Activated CD8-positive, alpha-beta memory T cell treated with anti-CD3 and anti-CD28 coated beads, Interleukin-2, amount 10 ng/mL, durations not matched to agents 7 days and 5 days (primary cell): ENCODE measurements around the gene OR7C1. TPM values are rescaled to one million over a fixed set of nuclear protein-coding genes. Genes with fewer than 3 reads are reported as not detected.
"Not testable (repeated sequence)": the region's sequence is repeated elsewhere in the genome, so short reads cannot be mapped to it uniquely, and the experiment has no call there.

Source experiments
- ATAC-seq: fragments of 150-1000 bp; cut with Tn5 transposase; one replicate; pipeline ENCODE4 v1.10.0; 2021; ENCODE audit warnings: moderate library complexity
- CTCF ChIA-PET: fragments of 350-600 bp; sonication (Branson Sonifier 250); formaldehyde crosslinking; loops from one replicate; lab custom pipeline; 2021; ENCODE audit warnings: antibody characterized with exemption; lab: Charles Lee
- DNase-seq: peaks from one replicate; pipeline ENCODE4 v3.0.0-alpha.2; 2020
- H3K27ac Mint-ChIP-seq: one replicate; pipeline ENCODE4 v1.8.0; 2021; ENCODE audit warnings: mild to moderate bottlenecking, mixed read lengths
- H3K27me3 Mint-ChIP-seq: one replicate; pipeline ENCODE4 v1.8.0; 2021; ENCODE audit warnings: mixed read lengths
- H3K36me3 Mint-ChIP-seq: one replicate; pipeline ENCODE4 v1.8.0; 2021; ENCODE audit warnings: mild to moderate bottlenecking, mixed read lengths
- H3K4me1 Mint-ChIP-seq: one replicate; pipeline ENCODE4 v1.8.0; 2021; ENCODE audit warnings: mixed read lengths
- H3K4me3 Mint-ChIP-seq: one replicate; pipeline ENCODE4 v1.8.0; 2021; ENCODE audit warnings: mild to moderate bottlenecking, moderate library complexity, mixed read lengths
- H3K9me3 Mint-ChIP-seq: one replicate; pipeline ENCODE4 v1.8.0; 2022; ENCODE audit warnings: low read depth, mixed read lengths
- total RNA-seq, 2 experiments: library from RNA; stranded (reverse); gene quantifications; one replicate each; pipeline ENCODE4 v1.2.3, GENCODE V29; 2021

Gene OR7C1
- total RNA-seq, 2 experiments from 2014 or later: not detected

- H3K9me3 Mint-ChIP-seq: no peaks in the 10 kb centered on the region
- no peak overlapping the region for H3K27ac Mint-ChIP-seq
- no peaks in the 10 kb centered on the region for H3K4me1 Mint-ChIP-seq
- CTCF ChIA-PET: no interaction called here
- H3K4me3 Mint-ChIP-seq: no peak overlapping the region
- no peaks in the 10 kb centered on the region for H3K36me3 Mint-ChIP-seq
- DNase-seq (no peak), ATAC-seq (no peak)
- peaks cover 10% of the 10 kb centered on the region for H3K27me3 Mint-ChIP-seq
Observed at GRCh38 chr19:14809272-14810057, 25.5 kb downstream of the OR7C1 start.

- ATAC-seq: no peak
- peaks cover 10% of the 10 kb centered on the region for H3K27me3 Mint-ChIP-seq
- no peak overlapping the region for H3K27ac Mint-ChIP-seq
- CTCF ChIA-PET: no interaction called here
- no peak for DNase-seq
- no peaks in the 10 kb centered on the region for H3K9me3 Mint-ChIP-seq
- H3K36me3 Mint-ChIP-seq: no peaks in the 10 kb centered on the region
- no peak overlapping the region for H3K4me3 Mint-ChIP-seq
- no peaks in the 10 kb centered on the region for H3K4me1 Mint-ChIP-seq
Observed at GRCh38 chr19:14804765-14805164, 30.2 kb downstream of the OR7C1 start.

- DNase-seq: no peak
- H3K27ac Mint-ChIP-seq: no peak overlapping the region
- no peak for ATAC-seq
- no peaks in the 10 kb centered on the region for H3K36me3 Mint-ChIP-seq
- H3K4me1 Mint-ChIP-seq: peaks cover 3% of the 10 kb centered on the region
- H3K4me3 Mint-ChIP-seq: no peak overlapping the region
- H3K27me3 Mint-ChIP-seq: peaks cover 3% of the 10 kb centered on the region
- no peaks in the 10 kb centered on the region for H3K9me3 Mint-ChIP-seq
- CTCF ChIA-PET: interaction anchor here (2.3 kb wide), 1 partner anchor 12 kb away, joined by 6 read pairs; no protein-coding TSS in a partner anchor
Observed at GRCh38 chr19:14798760-14799159, 36.2 kb downstream of the OR7C1 start.

- Mint-ChIP-seq H3K36me3 (no peaks in the 10 kb centered on the region), H3K4me1 (peaks cover 3% of the 10 kb centered on the region), H3K4me3 (no peak overlapping the region), H3K9me3 (no peaks in the 10 kb centered on the region), H3K27me3 (peaks cover 14% of the 10 kb centered on the region), H3K27ac (no peak overlapping the region)
- no peak for ATAC-seq
- CTCF ChIA-PET: interaction anchor here (0.8 kb wide), 1 partner anchor 10 kb away, joined by 3 read pairs; no protein-coding TSS in a partner anchor
- no peak for DNase-seq
Observed at GRCh38 chr19:14796021-14796420, 39.0 kb downstream of the OR7C1 start.

GRCh38 chr19:14795078-14795721, 39.8 kb downstream of the OR7C1 start:
- DNase-seq (no peak), ATAC-seq (no peak)
- H3K4me1 Mint-ChIP-seq: peaks cover 3% of the 10 kb centered on the region
- no peak overlapping the region for H3K27ac Mint-ChIP-seq
- no peaks in the 10 kb centered on the region for H3K36me3 Mint-ChIP-seq
- no peak overlapping the region for H3K4me3 Mint-ChIP-seq
- H3K9me3 Mint-ChIP-seq: no peaks in the 10 kb centered on the region
- CTCF ChIA-PET: interaction anchor here (0.8 kb wide), 1 partner anchor 9 kb away, joined by 3 read pairs; no protein-coding TSS in a partner anchor
- peaks cover 14% of the 10 kb centered on the region for H3K27me3 Mint-ChIP-seq

GRCh38 chr19:14792250-14792649, 42.7 kb downstream of the OR7C1 start:
- H3K27me3 Mint-ChIP-seq: peaks cover 14% of the 10 kb centered on the region
- CTCF ChIA-PET: not testable (repeated sequence)

GRCh38 chr19:14786421-14786851, 48.5 kb downstream of the OR7C1 start:
- no peak overlapping the region for H3K4me3 Mint-ChIP-seq
- peaks cover 15% of the 10 kb centered on the region for H3K4me1 Mint-ChIP-seq
- no peaks in the 10 kb centered on the region for H3K36me3 Mint-ChIP-seq
- peaks cover 14% of the 10 kb centered on the region for H3K27me3 Mint-ChIP-seq
- no peaks in the 10 kb centered on the region for H3K9me3 Mint-ChIP-seq
- CTCF ChIA-PET: interaction anchor here (0.7 to 1.4 kb wide), 10 partner anchors 9 to 448 kb away, joined by 3 to 6 read pairs (median 3); no protein-coding TSS in a partner anchor
- DNase-seq (no peak), ATAC-seq (no peak)
- H3K27ac Mint-ChIP-seq: no peak overlapping the region

More at GRCh38 chr19:14792250-14792649, 42.7 kb downstream of the OR7C1 start:
- not testable (repeated sequence) for H3K36me3 Mint-ChIP-seq, H3K4me1 Mint-ChIP-seq, H3K4me3 Mint-ChIP-seq, DNase-seq, ATAC-seq, H3K9me3 Mint-ChIP-seq, H3K27ac Mint-ChIP-seq

GRCh38 chr19:14785102-14785793, 49.7 kb downstream of the OR7C1 start:
- not testable (repeated sequence) for ATAC-seq
- CTCF ChIA-PET: interaction anchor here (0.8 kb wide), 1 partner anchor 211 kb away, joined by 4 read pairs; no protein-coding TSS in a partner anchor

GRCh38 chr19:14784730-14785101, 50.3 kb downstream of the OR7C1 start:
- CTCF ChIA-PET: interaction anchor here (0.8 kb wide), 1 partner anchor 211 kb away, joined by 4 read pairs; no protein-coding TSS in a partner anchor
- not testable (repeated sequence) for DNase-seq

More at GRCh38 chr19:14785102-14785793, 49.7 kb downstream of the OR7C1 start:
- not testable (repeated sequence) for H3K9me3 Mint-ChIP-seq, H3K27ac Mint-ChIP-seq, H3K4me3 Mint-ChIP-seq, H3K36me3 Mint-ChIP-seq, DNase-seq
- peaks cover 11% of the 10 kb centered on the region for H3K27me3 Mint-ChIP-seq
- peaks cover 15% of the 10 kb centered on the region for H3K4me1 Mint-ChIP-seq

GRCh38 chr19:14783410-14783998, 51.5 kb downstream of the OR7C1 start:
- CTCF ChIA-PET, H3K4me3 Mint-ChIP-seq, H3K36me3 Mint-ChIP-seq, H3K9me3 Mint-ChIP-seq, DNase-seq, ATAC-seq, H3K27ac Mint-ChIP-seq: not testable (repeated sequence)
- Mint-ChIP-seq H3K4me1 (peaks cover 15% of the 10 kb centered on the region), H3K27me3 (peaks cover 13% of the 10 kb centered on the region)

More at GRCh38 chr19:14784730-14785101, 50.3 kb downstream of the OR7C1 start:
- not testable (repeated sequence) for ATAC-seq, H3K36me3 Mint-ChIP-seq, H3K27ac Mint-ChIP-seq, H3K4me3 Mint-ChIP-seq, H3K9me3 Mint-ChIP-seq
- H3K4me1 Mint-ChIP-seq: peaks cover 15% of the 10 kb centered on the region
- peaks cover 11% of the 10 kb centered on the region for H3K27me3 Mint-ChIP-seq

- Mint-ChIP-seq H3K9me3 (no peaks in the 10 kb centered on the region), H3K27me3 (peaks cover 16% of the 10 kb centered on the region), H3K36me3 (no peaks in the 10 kb centered on the region), H3K4me1 (peaks cover 15% of the 10 kb centered on the region), H3K27ac (no peak overlapping the region), H3K4me3 (no peak overlapping the region)
- CTCF ChIA-PET: no interaction called here
- ATAC-seq: no peak
- no peak for DNase-seq
Observed at GRCh38 chr19:14782626-14783409, 52.2 kb downstream of the OR7C1 start.
